GM12864 (cell line): ENCODE data around the gene POMT2.
A peak's percentile ranks its signal among the peaks of the same experiment; 100 is the strongest.

Experiments
- DNase-seq: peaks from one replicate; pipeline ENCODE4 v3.0.0-alpha.2; 2011; ENCODE audit warnings: low read depth
- H3K4me3 ChIP-seq: 2 replicates; pipeline ENCODE4 v1.5.1; 2011; ENCODE audit warnings: mild to moderate bottlenecking, low read depth, low read length, control low read depth
- CTCF ChIP-seq: IDR thresholded peaks from 2 replicates; pipeline ENCODE4 v1.5.1; 2011; ENCODE audit warnings: low read depth, mild to moderate bottlenecking, moderate library complexity, low read length, control low read depth, inconsistent platforms; ENCODE audit errors: missing control alignments

POMT2 gene

GRCh38 chr14:77325746-77326094 lies 5.0 kb upstream of the POMT2 start:
- no peak overlapping the region for H3K4me3 ChIP-seq
- DNase-seq = no peak
- TF ChIP-seq CTCF = no peak

GRCh38 chr14:77324816-77325745 lies 4.4 kb upstream of the POMT2 start:
- DNase-seq = no peak
- no peak for TF ChIP-seq CTCF
- no peak overlapping the region for H3K4me3 ChIP-seq

- no peak for DNase-seq
- TF ChIP-seq CTCF = no peak
- no peak overlapping the region for H3K4me3 ChIP-seq
Measured at GRCh38 chr14:77324289-77324688, 3.6 kb upstream of the POMT2 start.

- no peak for DNase-seq
- no peak overlapping the region for H3K4me3 ChIP-seq
Measured at GRCh38 chr14:77323571-77323970, 2.9 kb upstream of the POMT2 start.

GRCh38 chr14:77322951-77323350 lies 2.3 kb upstream of the POMT2 start:
- DNase-seq = no peak
- H3K4me3 ChIP-seq = no peak overlapping the region
- no peak for TF ChIP-seq CTCF

More at GRCh38 chr14:77323571-77323970, 2.9 kb upstream of the POMT2 start:
- TF ChIP-seq CTCF = no peak

GRCh38 chr14:77322250-77322902 lies 1.7 kb upstream of the POMT2 start:
- TF ChIP-seq CTCF = peak; percentile 7
- H3K4me3 ChIP-seq = peak overlapping the region; percentile 91
- no peak for DNase-seq
